ENCODE data around the gene SDSL. TPM values are rescaled to one million over a fixed set of nuclear protein-coding genes. Genes with fewer than 3 reads are reported as not detected.

Gene SDSL
- total RNA-seq, 3 donors from 2014 or later (not counting 1 experiment from before 2014, with no cell fraction given), result 1.0 to 7.5 (median 3.7) TPM

- no peak overlapping the region for H3K4me3 Mint-ChIP-seq
Observed at GRCh38 chr12:113387631-113388030, 34.5 kb upstream of the SDSL start.

GRCh38 chr12:113388351-113388750, 33.8 kb upstream of the SDSL start:
- H3K4me1 ChIP-seq (ENCODE audit: control insufficient read depth, insufficient read depth, low read length), result no peaks in the 10 kb centered on the region
- DNase-seq (no peak), ATAC-seq (no peak)
- no peaks in the 10 kb centered on the region for H3K9me3 Mint-ChIP-seq
- H3K36me3 ChIP-seq (ENCODE audit: control insufficient read depth, insufficient read depth, low read length), result peaks cover 2% of the 10 kb centered on the region
- 98% methylated on average over 14 of the region's 14 CpGs for WGBS (ENCODE audit: insufficient coverage)
- H3K4me3 Mint-ChIP-seq, result no peak overlapping the region
- no peak overlapping the region for H3K27ac ChIP-seq (ENCODE audit: low read length)
- no peak overlapping the region for H3K27ac Mint-ChIP-seq
- intact Hi-C loops (cut with micrococcal nuclease), result no loop called here
- H3K27me3 ChIP-seq (ENCODE audit: control insufficient read depth, insufficient read depth, low read length), result no peaks in the 10 kb centered on the region
- H3K9me3 ChIP-seq (ENCODE audit: control insufficient read depth, insufficient read depth, low read length), result no peaks in the 10 kb centered on the region
- H3K27me3 Mint-ChIP-seq (ENCODE audit: low read depth in 2 of 2), result no peaks in the 10 kb centered on the region
- H3K4me1 Mint-ChIP-seq, result no peaks in the 10 kb centered on the region
- H3K4me3 ChIP-seq (ENCODE audit: low read length), result no peak overlapping the region
- no peaks in the 10 kb centered on the region for H3K36me3 Mint-ChIP-seq
- TF ChIP-seq CTCF (IDR thresholded peaks at IDR 0.05), result no peak

More at GRCh38 chr12:113387631-113388030, 34.5 kb upstream of the SDSL start:
- H3K27me3 ChIP-seq (ENCODE audit: control insufficient read depth, insufficient read depth, low read length), result no peaks in the 10 kb centered on the region
- DNase-seq (no peak), ATAC-seq (no peak)
- H3K27ac ChIP-seq (ENCODE audit: low read length), result no peak overlapping the region
- Mint-ChIP-seq H3K4me1 (no peaks in the 10 kb centered on the region), H3K27me3 (ENCODE audit: low read depth in 2 of 2) (no peaks in the 10 kb centered on the region), H3K9me3 (no peaks in the 10 kb centered on the region), H3K27ac (no peak overlapping the region), H3K36me3 (no peaks in the 10 kb centered on the region)
- no peak for TF ChIP-seq CTCF (IDR thresholded peaks at IDR 0.05)
- peaks cover 2% of the 10 kb centered on the region for H3K36me3 ChIP-seq (ENCODE audit: control insufficient read depth, insufficient read depth, low read length)
- no peaks in the 10 kb centered on the region for H3K4me1 ChIP-seq (ENCODE audit: control insufficient read depth, insufficient read depth, low read length)
- intact Hi-C loops (cut with micrococcal nuclease), result no loop called here
- H3K4me3 ChIP-seq (ENCODE audit: low read length), result no peak overlapping the region
- WGBS (ENCODE audit: insufficient coverage), result 96% methylated on average over 11 of the region's 11 CpGs
- no peaks in the 10 kb centered on the region for H3K9me3 ChIP-seq (ENCODE audit: control insufficient read depth, insufficient read depth, low read length)

GRCh38 chr12:113390064-113391043, 31.8 kb upstream of the SDSL start:
- Histone ChIP-seq H3K27me3 (ENCODE audit: control insufficient read depth, insufficient read depth, low read length) (no peaks in the 10 kb centered on the region), H3K36me3 (ENCODE audit: control insufficient read depth, insufficient read depth, low read length) (peaks cover 2% of the 10 kb centered on the region), H3K9me3 (ENCODE audit: control insufficient read depth, insufficient read depth, low read length) (no peaks in the 10 kb centered on the region), H3K27ac (ENCODE audit: low read length) (no peak overlapping the region), H3K4me3 (ENCODE audit: low read length) (no peak overlapping the region), H3K4me1 (ENCODE audit: control insufficient read depth, insufficient read depth, low read length) (no peaks in the 10 kb centered on the region)
- WGBS (ENCODE audit: insufficient coverage), result 95% methylated on average over 6 of the region's 6 CpGs
- no peaks in the 10 kb centered on the region for H3K9me3 Mint-ChIP-seq
- no peak overlapping the region for H3K4me3 Mint-ChIP-seq
- H3K27me3 Mint-ChIP-seq (ENCODE audit: low read depth in 2 of 2), result no peaks in the 10 kb centered on the region
- ATAC-seq (no peak), DNase-seq (no peak)
- H3K4me1 Mint-ChIP-seq, result no peaks in the 10 kb centered on the region
- H3K27ac Mint-ChIP-seq, result no peak overlapping the region
- H3K36me3 Mint-ChIP-seq, result no peaks in the 10 kb centered on the region
- no peak for TF ChIP-seq CTCF (IDR thresholded peaks at IDR 0.05)
- intact Hi-C loops (cut with micrococcal nuclease), result no loop called here
